HFFc6 (cell line): ENCODE data around the gene LARP4. TPM values are rescaled to one million over a fixed set of nuclear protein-coding genes. Genes with fewer than 3 reads are reported as not detected.

ENCODE experiments used
- DNase-seq: peaks from one replicate; pipeline ENCODE4 v3.0.0-alpha.2; 2018
- H3K27ac Mint-ChIP-seq: 2 replicates; pipeline ENCODE4 v1.8.0; 2020; ENCODE audit warnings: mild to moderate bottlenecking, mixed read lengths
- H3K27me3 Mint-ChIP-seq: 2 replicates; pipeline ENCODE4 v1.8.0; 2021; ENCODE audit warnings: mild to moderate bottlenecking, moderate library complexity, mixed read lengths; ENCODE audit not compliant: insufficient read depth
- H3K36me3 Mint-ChIP-seq: 2 replicates; pipeline ENCODE4 v1.8.0; 2021; ENCODE audit warnings: low read depth, mixed read lengths
- H3K4me1 Mint-ChIP-seq: 2 replicates; pipeline ENCODE4 v1.8.0; 2020; ENCODE audit warnings: low read depth, mixed read lengths
- H3K4me3 Mint-ChIP-seq: 2 replicates; pipeline ENCODE4 v1.8.0; 2020; ENCODE audit warnings: mild to moderate bottlenecking, moderate library complexity, mixed read lengths
- H3K9me3 Mint-ChIP-seq: 2 replicates; pipeline ENCODE4 v1.8.0; 2020; ENCODE audit warnings: mild to moderate bottlenecking, mixed read lengths
- CTCF ChIP-seq: fragments of 200-600 bp; sonication (generic); IDR thresholded peaks from 2 replicates; pipeline ENCODE4 v1.5.0; 2021; ENCODE audit warnings: antibody characterized with exemption, mild to moderate bottlenecking
- total RNA-seq, 6 experiments: library from RNA; stranded (reverse); fragmentation: NEBNext Ultra II Directional; extraction: Animal tissue kit (Norgen Biotek cat#: 25700); gene quantifications; 2 replicates in 1 of 6; 3 replicates in 5 of 6; pipeline ENCODE4 v1.2.3, GENCODE V29; 2021

Gene LARP4
- total RNA-seq, 6 experiments from 2014 or later, result 51.3 to 59.6 (median 57.2) TPM

- Mint-ChIP-seq H3K27me3 (no peaks in the 10 kb centered on the region; the same call in 1 of the 2 replicates), H3K4me3 (peak overlapping the region; percentile 93), H3K27ac (peak overlapping the region; percentile 90), H3K4me1 (peaks cover 45% of the 10 kb centered on the region), H3K36me3 (no peaks in the 10 kb centered on the region), H3K9me3 (no peaks in the 10 kb centered on the region)
- DNase-seq, result no peak
- no peak for TF ChIP-seq CTCF
Observed at GRCh38 chr12:50505675-50506530, 105.2 kb downstream of the LARP4 start.

- no peak for DNase-seq
- Mint-ChIP-seq H3K4me3 (peak overlapping the region; percentile 93), H3K27me3 (no peaks in the 10 kb centered on the region; the same call in 1 of the 2 replicates), H3K4me1 (peaks cover 45% of the 10 kb centered on the region), H3K27ac (peak overlapping the region; percentile 90; the same call in 1 of the 2 replicates), H3K9me3 (no peaks in the 10 kb centered on the region), H3K36me3 (no peaks in the 10 kb centered on the region)
- no peak for TF ChIP-seq CTCF
Observed at GRCh38 chr12:50506753-50507473, 106.2 kb downstream of the LARP4 start.

GRCh38 chr12:50507474-50507838 lies 106.8 kb downstream of the LARP4 start:
- Mint-ChIP-seq H3K4me1 (peaks cover 45% of the 10 kb centered on the region), H3K27ac (peak overlapping the region; percentile 6; the same call in 1 of the 2 replicates), H3K9me3 (no peaks in the 10 kb centered on the region), H3K27me3 (no peaks in the 10 kb centered on the region; the same call in 1 of the 2 replicates), H3K36me3 (no peaks in the 10 kb centered on the region), H3K4me3 (peak overlapping the region; percentile 93)
- no peak for TF ChIP-seq CTCF
- no peak for DNase-seq

GRCh38 chr12:50507930-50508329 lies 107.2 kb downstream of the LARP4 start:
- Mint-ChIP-seq H3K4me1 (peaks cover 45% of the 10 kb centered on the region), H3K9me3 (no peaks in the 10 kb centered on the region), H3K4me3 (peak overlapping the region; percentile 35; the same call in 1 of the 2 replicates), H3K36me3 (no peaks in the 10 kb centered on the region), H3K27ac (peak overlapping the region; percentile 6; the same call in 1 of the 2 replicates), H3K27me3 (no peaks in the 10 kb centered on the region; the same call in 1 of the 2 replicates)
- TF ChIP-seq CTCF, result no peak
- no peak for DNase-seq

GRCh38 chr12:50508414-50508813 lies 107.7 kb downstream of the LARP4 start:
- H3K27me3 Mint-ChIP-seq, result no peaks in the 10 kb centered on the region; the same call in 1 of the 2 replicates
- no peak for DNase-seq
- no peak overlapping the region for H3K4me3 Mint-ChIP-seq

More at GRCh38 chr12:50508414-50508813, 107.7 kb downstream of the LARP4 start:
- TF ChIP-seq CTCF, result no peak
- Mint-ChIP-seq H3K4me1 (peaks cover 45% of the 10 kb centered on the region), H3K9me3 (no peaks in the 10 kb centered on the region), H3K27ac (no peak overlapping the region), H3K36me3 (no peaks in the 10 kb centered on the region)
